ENCODE measurements around the gene PCYT2. TPM values are rescaled to one million over a fixed set of nuclear protein-coding genes. Genes with fewer than 3 reads are reported as not detected.

Gene PCYT2
- total RNA-seq, 1 donor from 2014 or later, result 6.8 TPM

- Mint-ChIP-seq H3K36me3 (peaks cover 18% of the 10 kb centered on the region), H3K9me3 (no peaks in the 10 kb centered on the region), H3K4me1 (peaks cover 10% of the 10 kb centered on the region), H3K27ac (no peak overlapping the region), H3K4me3 (no peak overlapping the region), H3K27me3 (ENCODE audit: insufficient read depth, low read depth) (peaks cover 15% of the 10 kb centered on the region)
- H3K27ac ChIP-seq, result no peak overlapping the region
- H3K4me3 ChIP-seq, result no peak overlapping the region
- peaks cover 21% of the 10 kb centered on the region for H3F3A ChIP-seq (ENCODE audit: low read depth)
- no peak for DNase-seq (ENCODE audit: low spot score)
- H3K9ac ChIP-seq, result no peak overlapping the region
- no peaks in the 10 kb centered on the region for H3K9me3 ChIP-seq (ENCODE audit: low read depth)
- H3K79me2 ChIP-seq (ENCODE audit: low read depth), result peaks cover 12% of the 10 kb centered on the region
- peaks cover 37% of the 10 kb centered on the region for H4K20me1 ChIP-seq (ENCODE audit: low read depth)
- H3K27me3 ChIP-seq, result peaks cover 28% of the 10 kb centered on the region
- no peak overlapping the region for H3K4me2 ChIP-seq
- TF ChIP-seq EZH2 (IDR thresholded peaks at IDR 0.05), result no peak
- H3K4me1 ChIP-seq, result peaks cover 5% of the 10 kb centered on the region
- H3K36me3 ChIP-seq, result no peaks in the 10 kb centered on the region
- H2AFZ ChIP-seq (replicated peaks), result no peak overlapping the region
Observed at GRCh38 chr17:81898029-81898866, 13.0 kb downstream of the PCYT2 start.

- no peak overlapping the region for H3K4me3 ChIP-seq
- Mint-ChIP-seq H3K9me3 (no peaks in the 10 kb centered on the region), H3K27me3 (ENCODE audit: insufficient read depth, low read depth) (peaks cover 4% of the 10 kb centered on the region), H3K4me3 (no peak overlapping the region), H3K27ac (no peak overlapping the region), H3K36me3 (peaks cover 13% of the 10 kb centered on the region), H3K4me1 (peaks cover 9% of the 10 kb centered on the region)
- H3F3A ChIP-seq (ENCODE audit: low read depth), result peaks cover 17% of the 10 kb centered on the region
- no peak for DNase-seq (ENCODE audit: low spot score)
- no peaks in the 10 kb centered on the region for H3K27me3 ChIP-seq
- H3K36me3 ChIP-seq, result no peaks in the 10 kb centered on the region
- peaks cover 37% of the 10 kb centered on the region for H4K20me1 ChIP-seq (ENCODE audit: low read depth)
- peaks cover under 1% of the 10 kb centered on the region for H3K4me1 ChIP-seq
- H3K27ac ChIP-seq, result no peak overlapping the region
- TF ChIP-seq EZH2phosphoT487 (IDR thresholded peaks at IDR 0.05) (no peak), CTCF (IDR thresholded peaks at IDR 0.05) (no peak), EZH2 (IDR thresholded peaks at IDR 0.05) (no peak)
- H3K79me2 ChIP-seq (ENCODE audit: low read depth), result peaks cover 33% of the 10 kb centered on the region
- H3K9me3 ChIP-seq (ENCODE audit: low read depth), result no peaks in the 10 kb centered on the region
- H3K4me2 ChIP-seq, result no peak overlapping the region
- H2AFZ ChIP-seq (replicated peaks), result no peak overlapping the region
- H3K9ac ChIP-seq, result no peak overlapping the region
Observed at GRCh38 chr17:81895400-81895799, 15.8 kb downstream of the PCYT2 start.

- Histone ChIP-seq H2AFZ (replicated peaks) (no peak overlapping the region), H3K4me1 (peaks cover 7% of the 10 kb centered on the region), H3K9ac (peak overlapping the region; percentile 96), H3K36me3 (peaks cover 12% of the 10 kb centered on the region), H3K4me3 (peak overlapping the region; percentile 87), H4K20me1 (ENCODE audit: low read depth) (peaks cover 20% of the 10 kb centered on the region), H3K79me2 (ENCODE audit: low read depth) (peaks cover 68% of the 10 kb centered on the region), H3K9me3 (ENCODE audit: low read depth) (no peaks in the 10 kb centered on the region), H3K4me2 (peak overlapping the region; percentile 83), H3K27me3 (no peaks in the 10 kb centered on the region), H3F3A (ENCODE audit: low read depth) (peaks cover 23% of the 10 kb centered on the region), H3K27ac (no peak overlapping the region)
- TF ChIP-seq EZH2 (IDR thresholded peaks at IDR 0.05), result no peak
- no peak for TF ChIP-seq CTCF (IDR thresholded peaks at IDR 0.05)
- no peak for TF ChIP-seq EZH2phosphoT487 (IDR thresholded peaks at IDR 0.05)
- DNase-seq (ENCODE audit: low spot score), result no peak
- peaks cover 21% of the 10 kb centered on the region for H3K36me3 Mint-ChIP-seq
- peaks cover 3% of the 10 kb centered on the region for H3K27me3 Mint-ChIP-seq (ENCODE audit: insufficient read depth, low read depth)
- peak overlapping the region; percentile 95 for H3K4me3 Mint-ChIP-seq
- no peaks in the 10 kb centered on the region for H3K9me3 Mint-ChIP-seq
- H3K27ac Mint-ChIP-seq, result peak overlapping the region; percentile 82
- H3K4me1 Mint-ChIP-seq, result peaks cover 16% of the 10 kb centered on the region
Observed at GRCh38 chr17:81891303-81891552, 20.0 kb downstream of the PCYT2 start.

Measured in neural progenitor cell (in vitro differentiated cells).